ENCODE measurements around the gene CNPPD1. TPM values are rescaled to one million over a fixed set of nuclear protein-coding genes. Genes with fewer than 3 reads are reported as not detected.
"Not testable (repeated sequence)": the region's sequence is repeated elsewhere in the genome, so short reads cannot be mapped to it uniquely, and the experiment has no call there.

CNPPD1 gene
- total RNA-seq, 3 donors from 2014 or later, result 90.4 to 138 (median 110) TPM

GRCh38 chr2:219207134-219207883, 30.6 kb upstream of the CNPPD1 start:
- ATAC-seq (no peak), DNase-seq (no peak)
- intact Hi-C loops (cut with DNase I, micrococcal nuclease), result no loop called here

GRCh38 chr2:219206328-219207133, 29.8 kb upstream of the CNPPD1 start, which contains the start of gene ZFAND2B:
ZFAND2B (plus strand) TSS chr2:219206782; CDS start chr2:219206988, 206 bp downstream.
- peak within 1 kb of the TSS; percentile 44 for H3K4me3 ChIP-seq
- ATAC-seq (peak; percentile 97), DNase-seq (peak; percentile 97)
- intact Hi-C loops (cut with DNase I, micrococcal nuclease), result no loop called here
- no peaks in the 10 kb centered on the region for H3K36me3 ChIP-seq (ENCODE audit: low read depth)
- no peak for TF ChIP-seq CTCF (IDR thresholded peaks at IDR 0.05)
- H3K4me1 ChIP-seq (ENCODE audit: low read depth), result peaks cover 14% of the 10 kb centered on the region
- H3K9me3 ChIP-seq, result no peaks in the 10 kb centered on the region

More at GRCh38 chr2:219207134-219207883, 30.6 kb upstream of the CNPPD1 start:
- Histone ChIP-seq H3K4me3 (peak overlapping the region; percentile 44), H3K9me3 (no peaks in the 10 kb centered on the region), H3K4me1 (ENCODE audit: low read depth) (peaks cover 14% of the 10 kb centered on the region), H3K36me3 (ENCODE audit: low read depth) (no peaks in the 10 kb centered on the region)
- TF ChIP-seq CTCF (IDR thresholded peaks at IDR 0.05), result no peak

- TF ChIP-seq CTCF (IDR thresholded peaks at IDR 0.05), result no peak
- ATAC-seq (no peak), DNase-seq (no peak)
- H3K4me1 ChIP-seq (ENCODE audit: low read depth), result peaks cover 14% of the 10 kb centered on the region
- H3K36me3 ChIP-seq (ENCODE audit: low read depth), result no peaks in the 10 kb centered on the region
- intact Hi-C loops (cut with DNase I, micrococcal nuclease), result no loop called here
- H3K4me3 ChIP-seq, result no peak overlapping the region
- no peaks in the 10 kb centered on the region for H3K9me3 ChIP-seq
Observed at GRCh38 chr2:219205981-219206327, 29.2 kb upstream of the CNPPD1 start.

GRCh38 chr2:219205165-219205538, 28.4 kb upstream of the CNPPD1 start:
- ATAC-seq (no peak), DNase-seq (no peak)
- H3K4me1 ChIP-seq (ENCODE audit: low read depth), result peaks cover 14% of the 10 kb centered on the region
- intact Hi-C loops (cut with DNase I, micrococcal nuclease), result no loop called here
- H3K36me3 ChIP-seq (ENCODE audit: low read depth), result no peaks in the 10 kb centered on the region
- TF ChIP-seq CTCF (IDR thresholded peaks at IDR 0.05), result no peak
- H3K9me3 ChIP-seq, result no peaks in the 10 kb centered on the region
- no peak overlapping the region for H3K4me3 ChIP-seq

- H3K4me1 ChIP-seq (ENCODE audit: low read depth), result peaks cover 14% of the 10 kb centered on the region
- ATAC-seq, result no peak
- H3K9me3 ChIP-seq, result no peaks in the 10 kb centered on the region
- H3K4me3 ChIP-seq, result no peak overlapping the region
- no peak for TF ChIP-seq CTCF (IDR thresholded peaks at IDR 0.05)
- intact Hi-C loops (cut with DNase I, micrococcal nuclease), result no loop called here
- H3K36me3 ChIP-seq (ENCODE audit: low read depth), result no peaks in the 10 kb centered on the region
- DNase-seq, result no peak
Observed at GRCh38 chr2:219204425-219205164, 27.9 kb upstream of the CNPPD1 start.

- DNase-seq; ATAC-seq; H3K4me3 ChIP-seq; H3K4me1 ChIP-seq (ENCODE audit: low read depth); H3K9me3 ChIP-seq; intact Hi-C loops (cut with DNase I, micrococcal nuclease); H3K36me3 ChIP-seq (ENCODE audit: low read depth): not testable (repeated sequence)
Observed at GRCh38 chr2:219201331-219201730, 24.6 kb upstream of the CNPPD1 start.

GRCh38 chr2:219200502-219201326, 24.0 kb upstream of the CNPPD1 start:
- DNase-seq, result not testable (repeated sequence)

More at GRCh38 chr2:219200502-219201326, 24.0 kb upstream of the CNPPD1 start:
- H3K4me3 ChIP-seq; H3K4me1 ChIP-seq (ENCODE audit: low read depth); intact Hi-C loops (cut with DNase I, micrococcal nuclease); H3K9me3 ChIP-seq; ATAC-seq; H3K36me3 ChIP-seq (ENCODE audit: low read depth): not testable (repeated sequence)

All from mucosa of descending colon (tissue), 3 donors.